Right lobe of liver (tissue), 4 donors: Measurements from ENCODE around the gene TMEM202.

Source experiments
- POLR2A ChIP-seq: fragments of 450-650 bp; IDR thresholded peaks from one replicate; pipeline ENCODE4 v1.6.1; 2017; ENCODE audit warnings: antibody characterized with exemption, mild to moderate bottlenecking
- TF ChIP-seq, protein P1 (sequence below), 4 donors: fragments of 200-600 bp in 3 of 4; fragments of 450-650 bp in 1 of 4; IDR thresholded peaks; one replicate each; pipeline versions ENCODE4 v1.5.1 to v1.8.0; 2016 to 2022; ENCODE audit warnings: antibody characterized with exemption in 4 of 4, mild to moderate bottlenecking in 2 of 4
- donor health status: DM: no; HTN: no; CAD: no.
- donor health status: DM: no; HTN: no; CAD: no.
- donor health status: DM: no; HTN: yes; CAD: no.

- TF ChIP-seq, protein P1, sequence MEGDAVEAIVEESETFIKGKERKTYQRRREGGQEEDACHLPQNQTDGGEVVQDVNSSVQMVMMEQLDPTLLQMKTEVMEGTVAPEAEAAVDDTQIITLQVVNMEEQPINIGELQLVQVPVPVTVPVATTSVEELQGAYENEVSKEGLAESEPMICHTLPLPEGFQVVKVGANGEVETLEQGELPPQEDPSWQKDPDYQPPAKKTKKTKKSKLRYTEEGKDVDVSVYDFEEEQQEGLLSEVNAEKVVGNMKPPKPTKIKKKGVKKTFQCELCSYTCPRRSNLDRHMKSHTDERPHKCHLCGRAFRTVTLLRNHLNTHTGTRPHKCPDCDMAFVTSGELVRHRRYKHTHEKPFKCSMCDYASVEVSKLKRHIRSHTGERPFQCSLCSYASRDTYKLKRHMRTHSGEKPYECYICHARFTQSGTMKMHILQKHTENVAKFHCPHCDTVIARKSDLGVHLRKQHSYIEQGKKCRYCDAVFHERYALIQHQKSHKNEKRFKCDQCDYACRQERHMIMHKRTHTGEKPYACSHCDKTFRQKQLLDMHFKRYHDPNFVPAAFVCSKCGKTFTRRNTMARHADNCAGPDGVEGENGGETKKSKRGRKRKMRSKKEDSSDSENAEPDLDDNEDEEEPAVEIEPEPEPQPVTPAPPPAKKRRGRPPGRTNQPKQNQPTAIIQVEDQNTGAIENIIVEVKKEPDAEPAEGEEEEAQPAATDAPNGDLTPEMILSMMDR (IDR thresholded peaks at IDR 0.05): no peak
- TF ChIP-seq POLR2A: no peak
Measured at GRCh38 chr15:72389231-72389630, 8.9 kb upstream of the TMEM202 start.
